ENCODE data around the gene CYCS.

Gene CYCS

DNA sequence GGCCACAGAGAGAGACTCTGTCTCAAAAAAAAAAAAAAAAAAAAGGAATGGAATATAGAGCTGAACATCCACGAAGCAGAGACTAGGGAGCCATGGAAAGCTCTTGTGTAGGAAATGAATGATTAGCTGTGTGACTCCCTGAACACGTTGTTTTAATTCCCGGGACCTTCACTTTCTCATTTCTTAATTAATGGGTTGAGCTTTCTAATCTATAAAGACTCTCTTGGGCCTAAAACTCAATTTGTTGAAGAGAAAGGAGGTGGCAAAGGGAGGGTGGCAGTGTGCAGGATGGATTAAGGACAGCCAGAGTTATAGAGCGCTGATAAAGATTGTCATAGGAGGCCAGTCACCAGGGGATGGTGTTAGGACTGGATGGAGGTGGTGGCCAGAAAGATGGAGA lies 48.0 kb downstream of the CYCS start:
- no peaks in the 10 kb centered on the region for H3K9me3 ChIP-seq (ENCODE audit: severe bottlenecking)
- H3K36me3 ChIP-seq, result no peaks in the 10 kb centered on the region
- H3K27ac ChIP-seq, result no peak overlapping the region
- H3K4me3 ChIP-seq (ENCODE audit: low read depth, low read length), result no peak overlapping the region
- DNase-seq, result no peak
- TF ChIP-seq, protein P1, sequence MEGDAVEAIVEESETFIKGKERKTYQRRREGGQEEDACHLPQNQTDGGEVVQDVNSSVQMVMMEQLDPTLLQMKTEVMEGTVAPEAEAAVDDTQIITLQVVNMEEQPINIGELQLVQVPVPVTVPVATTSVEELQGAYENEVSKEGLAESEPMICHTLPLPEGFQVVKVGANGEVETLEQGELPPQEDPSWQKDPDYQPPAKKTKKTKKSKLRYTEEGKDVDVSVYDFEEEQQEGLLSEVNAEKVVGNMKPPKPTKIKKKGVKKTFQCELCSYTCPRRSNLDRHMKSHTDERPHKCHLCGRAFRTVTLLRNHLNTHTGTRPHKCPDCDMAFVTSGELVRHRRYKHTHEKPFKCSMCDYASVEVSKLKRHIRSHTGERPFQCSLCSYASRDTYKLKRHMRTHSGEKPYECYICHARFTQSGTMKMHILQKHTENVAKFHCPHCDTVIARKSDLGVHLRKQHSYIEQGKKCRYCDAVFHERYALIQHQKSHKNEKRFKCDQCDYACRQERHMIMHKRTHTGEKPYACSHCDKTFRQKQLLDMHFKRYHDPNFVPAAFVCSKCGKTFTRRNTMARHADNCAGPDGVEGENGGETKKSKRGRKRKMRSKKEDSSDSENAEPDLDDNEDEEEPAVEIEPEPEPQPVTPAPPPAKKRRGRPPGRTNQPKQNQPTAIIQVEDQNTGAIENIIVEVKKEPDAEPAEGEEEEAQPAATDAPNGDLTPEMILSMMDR (IDR thresholded peaks at IDR 0.05; ENCODE audit: low read depth, low read length), result no peak
- no peaks in the 10 kb centered on the region for H3K27me3 ChIP-seq (ENCODE audit: insufficient read depth, low read depth, severe bottlenecking)

DNA sequence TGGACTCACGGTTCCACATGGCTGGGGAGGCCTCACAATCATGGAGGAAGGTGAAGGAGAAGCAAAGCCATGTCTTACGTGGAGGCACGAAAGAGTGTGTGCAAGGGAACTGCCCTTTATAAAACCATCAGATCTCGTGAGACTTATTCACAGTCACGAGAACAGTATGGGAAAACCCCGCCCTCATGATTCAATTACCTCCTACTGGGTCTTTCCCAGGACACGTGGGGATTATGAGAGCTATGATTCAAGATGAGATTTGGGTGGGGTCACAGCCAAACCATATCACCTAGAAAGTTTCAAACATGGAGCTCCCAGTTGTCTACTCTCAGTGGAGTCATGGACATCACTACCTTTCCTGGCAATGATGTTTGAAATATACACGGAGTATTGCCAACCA lies 49.6 kb downstream of the CYCS start:
- no peaks in the 10 kb centered on the region for H3K36me3 ChIP-seq
- no peak overlapping the region for H3K4me3 ChIP-seq (ENCODE audit: low read depth, low read length)
- DNase-seq, result no peak
- TF ChIP-seq, protein P1 (IDR thresholded peaks at IDR 0.05; ENCODE audit: low read depth, low read length), result no peak
- H3K27ac ChIP-seq, result no peak overlapping the region
- no peaks in the 10 kb centered on the region for H3K9me3 ChIP-seq (ENCODE audit: severe bottlenecking)
- no peaks in the 10 kb centered on the region for H3K27me3 ChIP-seq (ENCODE audit: insufficient read depth, low read depth, severe bottlenecking)

DNA sequence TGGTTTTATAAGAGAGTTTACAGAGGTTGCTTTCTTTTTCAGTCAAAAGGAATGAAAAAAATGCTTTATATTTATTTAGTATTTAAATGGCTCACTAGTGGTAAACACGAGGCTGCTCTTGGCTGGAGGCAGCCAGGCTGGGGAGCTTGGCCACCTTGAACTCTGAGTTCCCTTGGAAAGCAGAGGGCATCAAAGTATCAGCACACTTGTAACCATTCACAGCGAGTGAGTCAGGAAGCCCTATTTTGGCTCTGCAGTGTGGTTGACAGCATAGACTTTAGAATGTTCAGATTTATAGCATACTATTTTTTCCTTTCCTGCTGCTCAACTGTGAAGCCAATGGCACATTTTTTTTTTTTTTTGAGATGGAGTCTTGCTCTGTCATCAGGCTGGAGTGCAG lies 51.6 kb downstream of the CYCS start:
- Histone ChIP-seq H3K9me3 (ENCODE audit: severe bottlenecking) (no peaks in the 10 kb centered on the region), H3K27me3 (ENCODE audit: insufficient read depth, low read depth, severe bottlenecking) (no peaks in the 10 kb centered on the region), H3K4me3 (ENCODE audit: low read depth, low read length) (no peak overlapping the region), H3K27ac (no peak overlapping the region), H3K36me3 (no peaks in the 10 kb centered on the region)
- TF ChIP-seq, protein P1 (IDR thresholded peaks at IDR 0.05; ENCODE audit: low read depth, low read length), result no peak
- no peak for DNase-seq
